GM12891 (cell line): ENCODE data around the gene NBDY.

Experiments used
- PAX5 ChIP-seq: IDR thresholded peaks from 2 replicates; pipeline ENCODE4 v1.6.1; 2011; ENCODE audit warnings: low read length, moderate library complexity, mild to moderate bottlenecking; ENCODE audit not compliant: insufficient read depth, severe bottlenecking
- POLR2A ChIP-seq: IDR thresholded peaks from 2 replicates; pipeline ENCODE4 v1.6.1; 2011; ENCODE audit warnings: low read depth, low read length, control low read depth
- POLR2AphosphoS5 ChIP-seq: IDR thresholded peaks from 2 replicates; pipeline ENCODE4 v1.6.1; 2011; ENCODE audit warnings: low read depth, low read length, control low read depth
- POU2F2 ChIP-seq: IDR thresholded peaks from 2 replicates; pipeline ENCODE4 v1.6.1; 2011; ENCODE audit warnings: low read depth, mild to moderate bottlenecking, control low read depth, low read length, moderate library complexity
- SPI1 ChIP-seq: IDR thresholded peaks from 2 replicates; pipeline ENCODE4 v1.6.1; 2011; ENCODE audit warnings: low read depth, low read length, control low read depth
- TAF1 ChIP-seq: IDR thresholded peaks from 2 replicates; pipeline ENCODE4 v1.6.1; 2011; ENCODE audit warnings: low read depth, low read length, control low read depth

DNA sequence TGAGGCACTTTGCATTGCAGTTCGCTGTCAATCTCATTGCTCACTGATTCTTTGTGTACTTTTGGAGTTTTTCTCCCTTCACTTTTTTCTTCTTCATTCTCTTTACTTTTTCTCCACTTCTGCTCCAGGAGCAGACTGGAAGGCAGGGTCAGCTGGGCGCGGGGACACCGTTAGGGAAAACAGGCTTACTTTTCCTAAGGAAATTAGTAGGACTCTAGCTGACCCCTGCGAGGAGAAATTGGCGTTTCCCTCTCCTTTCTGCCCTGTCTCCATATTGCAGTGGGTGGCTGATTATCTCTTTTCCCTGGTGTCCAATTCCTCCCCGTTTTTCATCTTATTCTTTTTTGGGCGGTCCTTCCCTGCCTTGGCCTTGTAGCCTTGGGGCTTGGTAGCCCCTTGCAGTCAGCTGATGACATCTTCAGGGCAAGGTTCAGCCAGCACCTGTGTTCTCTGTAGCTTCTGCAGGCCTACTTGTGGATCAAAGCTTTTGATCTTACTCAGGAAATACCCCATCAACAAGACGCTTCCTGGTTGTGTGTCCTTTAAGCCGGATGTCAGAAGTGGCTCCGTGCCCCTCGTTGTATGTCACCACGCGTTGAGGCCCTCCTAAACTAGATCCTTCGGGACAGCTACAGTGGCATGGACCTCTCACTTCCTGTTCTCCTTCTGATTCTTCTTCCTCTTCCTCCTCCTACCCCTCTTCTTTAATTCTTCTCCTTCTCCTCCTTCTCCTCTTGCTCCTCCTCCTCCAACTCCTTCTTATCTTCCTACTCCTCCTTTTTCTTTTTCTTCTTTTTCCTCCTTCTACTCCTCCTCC is 36.1 kb downstream of the NBDY start:
- TF ChIP-seq POLR2A (no peak), POU2F2 (no peak), TAF1 (no peak), POLR2AphosphoS5 (no peak), SPI1 (peak; percentile 38), PAX5 (no peak)
